M059J (cell line): Measurements from ENCODE around the gene SYT1. TPM values are rescaled to one million over a fixed set of nuclear protein-coding genes. Genes with fewer than 3 reads are reported as not detected.
A peak's percentile ranks its signal among the peaks of the same experiment; 100 is the strongest.
"Not testable (repeated sequence)": the region's sequence is repeated elsewhere in the genome, so short reads cannot be mapped to it uniquely, and the experiment has no call there.

Experiments
- DNase-seq: peaks from one replicate; pipeline ENCODE4 v3.0.0-alpha.2; 2012; ENCODE audit warnings: low read depth
- total RNA-seq: library from RNA; depleted of rRNA; stranded (reverse); fragments of >200 nt; shearing (Covaris generic); gene quantifications from 2 replicates; pipeline ENCODE4 v1.2.3, GENCODE V29; 2014

Gene SYT1
- total RNA-seq, 1 experiment from 2014 or later, result 8.7 TPM

GRCh38 chr12:78966926-78967325 lies 102.4 kb downstream of the SYT1 start:
- no peak for DNase-seq

GRCh38 chr12:78968226-78968625 lies 103.7 kb downstream of the SYT1 start:
- DNase-seq, result no peak

GRCh38 chr12:78970041-78970440 lies 105.5 kb downstream of the SYT1 start:
- DNase-seq, result no peak

GRCh38 chr12:78977304-78977867 lies 112.8 kb downstream of the SYT1 start:
- peak; percentile 19 for DNase-seq

GRCh38 chr12:78994168-78994791 lies 129.7 kb downstream of the SYT1 start:
- DNase-seq, result no peak

GRCh38 chr12:79000501-79000900 lies 135.9 kb downstream of the SYT1 start:
- no peak for DNase-seq

- DNase-seq, result no peak
These were observed 136.8 kb downstream of the SYT1 start for GRCh38 chr12:79001404-79001803.

GRCh38 chr12:79006306-79006705 lies 141.7 kb downstream of the SYT1 start:
- DNase-seq, result peak; percentile 7

- no peak for DNase-seq
These were observed 144.0 kb downstream of the SYT1 start for GRCh38 chr12:79008591-79008990.

- DNase-seq, result no peak
These were observed 148.1 kb downstream of the SYT1 start for GRCh38 chr12:79012636-79013035.

- no peak for DNase-seq
These were observed 151.6 kb downstream of the SYT1 start for GRCh38 chr12:79016181-79016580.

- DNase-seq, result no peak
These were observed 155.1 kb downstream of the SYT1 start for GRCh38 chr12:79019672-79020071.

- peak; percentile 55 for DNase-seq
These were observed 155.5 kb downstream of the SYT1 start for GRCh38 chr12:79020106-79020505.

GRCh38 chr12:79021021-79021420 lies 156.4 kb downstream of the SYT1 start:
- no peak for DNase-seq

GRCh38 chr12:79023261-79023660 lies 158.7 kb downstream of the SYT1 start:
- DNase-seq, result no peak

- DNase-seq, result no peak
These were observed 159.2 kb downstream of the SYT1 start for GRCh38 chr12:79023784-79024183.

GRCh38 chr12:79033788-79034187 lies 169.2 kb downstream of the SYT1 start:
- DNase-seq, result no peak

GRCh38 chr12:79044748-79045147 lies 180.2 kb downstream of the SYT1 start:
- not testable (repeated sequence) for DNase-seq

GRCh38 chr12:79045149-79045703 lies 180.7 kb downstream of the SYT1 start:
- not testable (repeated sequence) for DNase-seq

- no peak for DNase-seq
These were observed 181.4 kb downstream of the SYT1 start for GRCh38 chr12:79046021-79046420.

GRCh38 chr12:79048962-79049361 lies 184.4 kb downstream of the SYT1 start:
- no peak for DNase-seq

- DNase-seq, result no peak
These were observed 188.8 kb downstream of the SYT1 start for GRCh38 chr12:79053394-79053793.

GRCh38 chr12:79055926-79056674 lies 191.5 kb downstream of the SYT1 start:
- peak; percentile 81 for DNase-seq
